GM12875 (cell line): Measurements from ENCODE around the gene IDE.

ENCODE experiments used
- H3K4me3 ChIP-seq: one replicate; pipeline ENCODE4 v1.5.1; 2011; ENCODE audit warnings: low read depth, low read length, control low read depth
- CTCF ChIP-seq: IDR thresholded peaks from 2 replicates; pipeline ENCODE4 v1.5.1; 2011; ENCODE audit warnings: low read depth, mild to moderate bottlenecking, control low read depth, inconsistent platforms, low read length, moderate library complexity, borderline replicate concordance; ENCODE audit not compliant: insufficient read depth

IDE gene

DNA sequence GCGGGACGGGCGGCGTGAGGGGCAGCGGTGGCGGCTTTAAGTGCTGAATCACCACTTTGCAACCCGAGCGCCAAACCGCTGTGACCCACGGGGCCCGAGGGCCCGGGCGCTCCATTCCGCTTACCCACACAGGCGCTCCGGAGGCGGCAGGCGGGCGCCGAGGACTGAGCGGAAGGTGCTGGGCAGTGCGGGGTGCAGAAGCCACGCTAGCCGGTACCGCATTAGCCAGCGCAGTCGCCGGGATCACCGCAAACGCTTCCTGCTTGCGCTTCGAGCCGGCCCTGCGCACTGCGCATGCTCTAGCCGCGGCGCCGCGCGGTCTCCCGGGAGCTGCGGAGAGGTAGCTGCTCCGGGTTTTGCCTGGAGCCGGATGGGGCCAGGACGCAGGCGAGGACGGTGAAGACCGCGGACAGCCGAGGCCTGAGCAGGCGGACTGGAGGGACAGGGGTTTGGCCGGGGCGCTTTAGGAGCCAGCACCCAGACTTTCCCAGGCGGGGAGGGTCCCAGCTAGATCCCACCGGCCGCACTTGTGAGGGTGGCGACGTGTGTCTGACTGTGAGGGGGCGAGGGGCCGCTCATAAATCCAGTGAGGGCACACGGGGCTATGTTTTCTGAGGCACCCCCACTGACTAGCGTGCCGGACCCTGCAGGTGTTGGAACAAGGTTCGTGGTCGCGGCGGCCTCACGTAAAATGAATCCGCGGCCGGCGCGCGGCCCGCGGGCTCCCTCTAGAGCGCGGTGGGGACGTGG lies at the start of gene IDE:
TSS of gene IDE (minus strand) at position 296 of the 750 bp plus-strand sequence. CDS start at position 222, 74 bp downstream.
- H3K4me3 ChIP-seq: peak within 1 kb of the TSS; percentile 74
- TF ChIP-seq CTCF: peak; percentile 89

DNA sequence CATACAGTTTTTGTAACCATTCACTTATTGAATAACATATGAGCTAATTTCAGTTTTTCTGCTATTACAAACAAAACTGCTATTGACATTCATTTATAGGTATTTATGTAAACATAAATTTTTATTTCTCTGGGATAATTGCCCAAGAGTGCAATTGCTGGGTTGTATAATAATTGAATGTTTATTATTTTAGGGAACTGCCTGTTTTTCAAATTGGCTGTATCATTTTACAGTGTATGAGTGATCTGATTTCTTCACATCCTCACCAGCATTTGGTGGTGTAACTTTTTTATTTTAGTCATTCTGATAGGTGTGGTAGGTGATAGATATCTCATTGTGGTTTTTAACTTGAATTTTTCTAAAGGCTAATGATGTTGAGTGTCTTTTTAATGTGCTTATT lies 45.5 kb upstream of the IDE start:
- no peak overlapping the region for H3K4me3 ChIP-seq
- TF ChIP-seq CTCF: no peak

DNA sequence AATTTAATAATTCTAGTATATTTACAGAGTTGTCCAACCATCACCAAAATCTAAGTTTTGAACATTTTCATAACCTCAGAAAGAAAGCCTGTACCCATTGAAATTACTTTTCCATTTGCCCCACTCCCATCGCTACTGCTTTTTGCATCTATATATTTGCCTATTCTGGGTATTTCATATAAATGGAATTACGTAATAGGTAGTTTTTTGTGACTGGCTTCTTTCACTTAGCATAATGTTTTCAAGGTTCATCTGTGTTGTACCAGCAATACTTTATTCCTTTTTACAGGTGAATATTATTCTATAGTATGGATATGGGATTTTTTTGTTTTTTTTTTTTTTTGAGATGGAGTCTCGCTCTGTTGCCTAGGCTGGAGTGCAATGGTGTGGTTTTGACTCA lies 41.6 kb upstream of the IDE start:
- TF ChIP-seq CTCF: no peak
- no peak overlapping the region for H3K4me3 ChIP-seq

- no peak overlapping the region for H3K4me3 ChIP-seq
- no peak for TF ChIP-seq CTCF
These were observed 30.9 kb upstream of the IDE start for GRCh38 chr10:92604841-92605240.

DNA sequence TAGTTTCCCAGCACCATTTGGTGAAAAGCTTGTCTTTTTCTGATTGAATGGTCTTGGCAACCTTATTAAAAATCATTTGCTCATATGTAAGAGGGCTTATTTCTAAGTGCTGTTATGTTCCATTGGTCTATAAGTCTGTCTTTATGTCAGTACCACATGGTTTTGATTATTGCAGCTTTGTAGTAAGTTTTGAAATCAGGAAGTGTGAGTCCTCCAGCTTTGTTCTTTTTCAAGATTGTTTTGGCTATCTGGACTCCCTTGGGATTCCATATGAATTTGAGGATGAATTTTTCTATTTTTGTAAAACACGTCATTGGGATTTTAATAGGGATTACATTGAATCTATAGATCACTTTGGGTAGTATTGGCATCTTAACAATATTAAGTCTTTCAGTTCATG lies 24.4 kb upstream of the IDE start:
- TF ChIP-seq CTCF: no peak
- H3K4me3 ChIP-seq: no peak overlapping the region

DNA sequence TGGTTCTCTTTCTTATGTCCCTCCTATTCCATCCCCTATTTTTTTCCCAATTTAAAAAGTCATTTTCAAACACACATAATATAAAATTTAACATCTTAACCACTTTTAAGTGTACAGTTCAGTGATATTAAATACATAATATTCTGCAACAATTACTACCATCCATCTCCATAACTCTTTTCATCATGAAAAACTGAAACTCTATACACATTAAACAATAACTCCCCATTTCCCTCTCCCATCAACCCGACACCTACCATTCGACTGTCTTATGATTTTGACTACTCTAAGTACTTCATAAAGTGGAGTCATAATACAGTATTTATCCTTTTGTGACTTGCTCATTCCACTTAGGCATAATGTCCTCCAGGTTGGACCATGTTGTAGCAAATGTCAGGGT lies 21.6 kb upstream of the IDE start:
- TF ChIP-seq CTCF: no peak
- no peak overlapping the region for H3K4me3 ChIP-seq
